Omental fat pad (tissue), 4 donors: ENCODE results near the gene AGPAT2. TPM values are rescaled to one million over a fixed set of nuclear protein-coding genes. Genes with fewer than 3 reads are reported as not detected.
A peak's percentile ranks its signal among the peaks of the same experiment; 100 is the strongest.

ENCODE experiments used
- ATAC-seq: fragments of 150-250 bp; one replicate; pipeline ENCODE4 v1.9.1; 2016; ENCODE audit warnings: mild to moderate bottlenecking, moderate library complexity; ENCODE audit not compliant: low FRiP score
- DNase-seq: peaks from one replicate; pipeline ENCODE4 v3.0.0-alpha.2; 2019; ENCODE audit warnings: low spot score
- total RNA-seq, 4 donors: library from RNA; depleted of rRNA; stranded (reverse); fragments of >200 nt; gene quantifications; one replicate each; pipeline ENCODE4 v1.1.0, GENCODE V29; 2016
- TF ChIP-seq, protein P1 (sequence below), 3 donors: fragments of 450-650 bp; IDR thresholded peaks; one replicate each; pipeline ENCODE4 v1.5.1; 2016 to 2017; ENCODE audit warnings: antibody characterized with exemption in 3 of 3, mild to moderate bottlenecking in 3 of 3, moderate library complexity in 2 of 3

The AGPAT2 gene
- total RNA-seq, 4 donors from 2014 or later = 391 to 854 (median 473) TPM

DNA sequence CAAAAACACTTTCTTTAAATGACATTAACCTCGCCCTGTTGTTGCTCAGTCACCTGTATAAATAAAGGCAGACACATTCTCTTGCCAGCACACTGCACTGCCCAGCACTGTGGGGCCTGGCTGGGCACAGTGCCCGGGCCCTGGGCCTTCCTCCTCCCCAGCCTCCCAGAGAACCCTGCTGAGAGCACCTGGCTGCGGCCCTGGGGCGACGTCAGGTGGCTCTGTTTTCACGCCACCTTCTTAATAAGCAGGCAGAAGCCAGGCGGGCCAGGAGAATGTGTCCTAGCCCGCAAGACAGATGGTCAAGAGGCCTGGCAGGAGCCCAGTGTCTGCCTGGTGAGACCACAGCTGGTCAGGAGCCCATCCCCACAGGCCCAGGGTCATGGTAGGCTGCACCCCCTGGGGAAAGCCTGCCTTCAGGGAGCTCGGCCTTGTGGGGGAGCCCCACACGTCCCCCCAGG, 8.2 kb upstream of the AGPAT2 start:
- TF ChIP-seq, protein P1, sequence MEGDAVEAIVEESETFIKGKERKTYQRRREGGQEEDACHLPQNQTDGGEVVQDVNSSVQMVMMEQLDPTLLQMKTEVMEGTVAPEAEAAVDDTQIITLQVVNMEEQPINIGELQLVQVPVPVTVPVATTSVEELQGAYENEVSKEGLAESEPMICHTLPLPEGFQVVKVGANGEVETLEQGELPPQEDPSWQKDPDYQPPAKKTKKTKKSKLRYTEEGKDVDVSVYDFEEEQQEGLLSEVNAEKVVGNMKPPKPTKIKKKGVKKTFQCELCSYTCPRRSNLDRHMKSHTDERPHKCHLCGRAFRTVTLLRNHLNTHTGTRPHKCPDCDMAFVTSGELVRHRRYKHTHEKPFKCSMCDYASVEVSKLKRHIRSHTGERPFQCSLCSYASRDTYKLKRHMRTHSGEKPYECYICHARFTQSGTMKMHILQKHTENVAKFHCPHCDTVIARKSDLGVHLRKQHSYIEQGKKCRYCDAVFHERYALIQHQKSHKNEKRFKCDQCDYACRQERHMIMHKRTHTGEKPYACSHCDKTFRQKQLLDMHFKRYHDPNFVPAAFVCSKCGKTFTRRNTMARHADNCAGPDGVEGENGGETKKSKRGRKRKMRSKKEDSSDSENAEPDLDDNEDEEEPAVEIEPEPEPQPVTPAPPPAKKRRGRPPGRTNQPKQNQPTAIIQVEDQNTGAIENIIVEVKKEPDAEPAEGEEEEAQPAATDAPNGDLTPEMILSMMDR (IDR thresholded peaks at IDR 0.05) = no peak
- DNase-seq = no peak
- no peak for ATAC-seq

DNA sequence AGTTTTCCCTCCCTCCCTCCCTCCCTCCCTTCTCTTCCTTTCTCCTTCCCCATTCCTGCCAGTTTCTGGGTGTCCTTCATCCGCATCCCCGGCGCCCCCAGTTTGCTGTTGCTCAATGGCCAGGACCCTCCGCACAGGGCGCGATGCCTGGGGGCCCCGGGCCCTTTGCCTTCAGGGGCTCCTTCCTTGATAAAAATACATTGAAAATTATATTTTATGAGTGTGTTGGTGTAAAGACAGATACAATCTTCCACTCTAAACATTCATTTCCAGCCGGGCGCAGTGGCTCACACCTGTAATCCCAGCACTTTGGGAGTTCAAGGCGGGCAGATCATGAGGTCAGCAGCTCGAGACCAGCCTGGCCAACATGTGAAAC, 7.6 kb upstream of the AGPAT2 start:
- no peak for ATAC-seq
- no peak for DNase-seq
- TF ChIP-seq, protein P1 (IDR thresholded peaks at IDR 0.05) = no peak

DNA sequence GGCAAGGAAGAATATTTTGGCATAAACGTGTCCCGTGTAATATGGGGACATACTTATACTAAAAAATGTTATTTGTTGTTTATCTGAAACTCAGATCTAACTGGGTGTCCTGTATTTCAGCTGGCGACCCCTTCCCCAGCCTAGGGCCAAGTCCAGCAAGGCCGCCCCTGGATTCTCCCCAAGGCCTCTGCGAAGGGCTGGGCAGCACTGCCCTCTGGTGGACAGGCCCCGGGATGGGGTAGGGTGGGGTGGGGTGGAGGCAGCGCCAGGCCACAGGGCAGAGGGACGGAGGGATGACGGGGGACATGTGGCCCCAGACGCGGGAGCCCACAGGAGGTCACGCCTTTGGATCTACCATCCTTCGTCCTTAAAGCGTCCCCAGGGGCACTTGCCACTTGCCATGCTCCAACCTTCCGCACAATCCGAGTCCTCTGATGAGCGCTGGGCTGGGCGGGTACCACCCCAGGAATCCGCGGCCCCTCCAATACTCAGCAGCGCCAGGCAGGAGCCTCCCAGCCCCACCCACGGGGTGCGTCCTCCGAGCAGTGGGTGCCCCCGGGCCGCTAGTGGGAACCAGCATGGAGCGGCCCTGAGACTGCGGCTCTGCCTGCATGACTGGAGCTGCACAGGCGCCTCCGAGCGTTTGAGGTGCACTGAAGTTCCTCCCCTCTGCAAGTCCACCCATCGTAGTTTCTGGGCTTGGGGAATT, 7.1 kb upstream of the AGPAT2 start:
- peak; percentile 52 for DNase-seq
- TF ChIP-seq, protein P1 (IDR thresholded peaks at IDR 0.05) = peak in 1 of 3 donors; percentile 25
- peak; percentile 48 for ATAC-seq

DNA sequence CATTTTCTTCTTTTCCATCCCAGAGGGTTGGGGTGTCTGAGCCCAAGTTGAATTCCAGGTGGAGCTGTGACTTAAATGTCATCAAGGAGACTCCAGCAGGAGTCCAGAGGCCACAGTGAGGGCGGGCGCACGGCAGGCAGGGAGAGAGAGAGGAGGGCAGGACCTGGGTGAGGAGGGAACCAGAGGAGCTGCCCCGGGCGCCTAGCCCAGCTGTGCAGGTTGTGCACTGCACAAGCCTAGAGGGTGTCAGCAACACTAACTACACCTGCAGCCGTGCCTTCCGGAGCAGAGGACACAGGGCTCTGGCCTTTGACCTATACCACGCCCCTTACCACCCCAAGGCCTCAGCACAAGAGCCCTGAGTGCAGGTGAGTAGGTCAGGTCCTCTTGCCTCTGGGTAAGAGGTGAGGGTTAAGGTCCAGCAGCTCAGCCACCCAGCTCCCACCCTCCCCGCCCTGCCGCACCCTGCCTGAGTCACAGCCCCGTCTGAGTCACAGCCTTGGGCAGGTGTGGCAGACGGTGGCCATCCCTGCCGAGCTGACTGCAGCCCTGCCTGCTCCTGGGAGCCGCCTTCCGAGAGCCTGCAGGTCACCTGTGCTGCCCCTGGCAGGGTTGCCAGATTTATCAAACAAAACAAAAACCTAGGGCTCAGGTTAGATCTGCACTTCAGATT, 6.4 kb upstream of the AGPAT2 start:
- ATAC-seq = peak; percentile 59
- TF ChIP-seq, protein P1 (IDR thresholded peaks at IDR 0.05) = no peak
- DNase-seq = no peak

DNA sequence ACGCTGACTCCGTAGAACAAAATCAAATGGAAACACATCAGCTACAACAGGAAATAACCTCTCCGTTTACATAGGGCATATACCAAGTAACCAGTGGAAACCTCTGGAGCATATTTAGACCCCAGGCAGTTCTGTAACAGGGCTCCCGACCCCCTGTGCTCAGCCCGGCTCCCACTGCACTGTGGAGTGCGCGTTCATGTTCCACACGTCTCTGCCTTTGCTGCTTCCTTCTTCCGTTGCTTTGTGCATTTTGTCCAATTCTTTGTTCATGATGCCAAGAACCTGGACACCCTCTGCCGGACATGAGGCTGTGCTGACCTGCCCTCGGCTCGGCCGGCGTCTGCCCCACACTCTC, 5.9 kb upstream of the AGPAT2 start:
- DNase-seq (no peak), ATAC-seq (no peak)
- TF ChIP-seq, protein P1 (IDR thresholded peaks at IDR 0.05) = no peak

DNA sequence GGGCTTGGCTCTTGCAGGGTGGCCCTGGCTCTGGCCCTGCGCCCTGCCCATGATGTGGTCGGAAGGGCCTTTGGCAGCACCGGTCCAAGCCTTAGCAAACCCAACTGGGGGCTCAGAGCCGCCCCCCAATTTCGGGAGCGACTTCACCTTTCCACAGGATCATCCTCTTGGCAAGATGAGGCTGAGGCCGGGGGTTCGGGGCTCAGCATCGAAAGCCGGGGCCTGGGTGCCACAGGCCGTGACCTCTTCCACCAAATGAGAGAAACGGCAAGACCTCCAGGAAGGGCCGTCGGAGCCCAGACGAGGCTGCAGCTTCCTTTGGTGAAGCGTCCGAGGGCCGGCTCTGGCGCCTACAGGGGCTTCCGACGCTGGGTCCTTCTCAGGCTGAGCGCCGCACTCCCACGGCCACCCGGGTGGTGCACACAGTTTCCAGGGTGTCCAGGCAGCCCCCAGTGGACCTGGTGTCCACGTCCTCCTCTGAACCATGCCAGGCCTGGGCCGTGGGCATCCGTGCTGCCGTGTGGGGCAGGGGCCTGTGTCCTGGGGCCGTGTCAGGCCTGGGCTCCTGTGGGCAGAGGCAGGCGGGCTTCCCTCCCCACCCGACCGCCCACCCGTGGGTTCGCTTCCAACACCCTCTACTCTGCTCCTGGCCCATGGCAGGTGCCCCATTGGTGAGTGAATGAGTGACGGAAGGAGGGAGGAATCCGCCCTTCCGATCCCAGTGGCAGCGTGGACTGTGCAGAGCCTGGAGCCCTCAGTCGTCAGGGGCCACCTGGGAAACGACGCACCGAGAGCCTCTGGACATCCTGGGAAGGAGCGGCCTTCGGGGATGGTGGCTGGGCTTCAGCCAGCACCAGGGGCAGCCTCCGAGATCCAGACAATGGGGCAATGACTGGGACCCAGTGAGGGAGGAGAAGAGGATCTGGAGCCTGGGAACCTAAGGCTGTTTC, 5.2 kb upstream of the AGPAT2 start:
- no peak for DNase-seq
- no peak for ATAC-seq
- TF ChIP-seq, protein P1 (IDR thresholded peaks at IDR 0.05) = no peak
